ENCODE measurements around the gene AKR1C1.
"Not testable (repeated sequence)": the region's sequence is repeated elsewhere in the genome, so short reads cannot be mapped to it uniquely, and the experiment has no call there.

DNA sequence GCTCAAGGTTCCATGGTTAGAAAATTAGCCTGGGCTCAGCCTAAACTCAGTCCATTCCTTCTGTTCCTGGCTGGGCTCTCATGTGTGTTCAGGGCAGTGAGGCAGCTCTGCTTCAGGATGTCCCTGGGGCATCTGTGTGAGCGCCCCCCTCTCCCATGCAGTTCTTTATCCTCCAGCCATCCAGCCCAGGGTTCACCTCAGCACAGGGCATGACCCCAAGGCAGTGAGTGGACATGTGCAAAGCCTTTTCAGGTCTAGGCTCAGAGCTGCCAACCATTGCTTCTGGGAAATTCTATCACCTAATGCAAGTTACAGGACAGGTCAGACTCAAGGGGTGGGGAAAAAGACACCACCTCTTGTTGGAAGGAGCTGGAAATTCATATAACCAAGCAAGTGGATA is 10.1 kb downstream of the AKR1C1 start:
- TF ChIP-seq, protein P1, sequence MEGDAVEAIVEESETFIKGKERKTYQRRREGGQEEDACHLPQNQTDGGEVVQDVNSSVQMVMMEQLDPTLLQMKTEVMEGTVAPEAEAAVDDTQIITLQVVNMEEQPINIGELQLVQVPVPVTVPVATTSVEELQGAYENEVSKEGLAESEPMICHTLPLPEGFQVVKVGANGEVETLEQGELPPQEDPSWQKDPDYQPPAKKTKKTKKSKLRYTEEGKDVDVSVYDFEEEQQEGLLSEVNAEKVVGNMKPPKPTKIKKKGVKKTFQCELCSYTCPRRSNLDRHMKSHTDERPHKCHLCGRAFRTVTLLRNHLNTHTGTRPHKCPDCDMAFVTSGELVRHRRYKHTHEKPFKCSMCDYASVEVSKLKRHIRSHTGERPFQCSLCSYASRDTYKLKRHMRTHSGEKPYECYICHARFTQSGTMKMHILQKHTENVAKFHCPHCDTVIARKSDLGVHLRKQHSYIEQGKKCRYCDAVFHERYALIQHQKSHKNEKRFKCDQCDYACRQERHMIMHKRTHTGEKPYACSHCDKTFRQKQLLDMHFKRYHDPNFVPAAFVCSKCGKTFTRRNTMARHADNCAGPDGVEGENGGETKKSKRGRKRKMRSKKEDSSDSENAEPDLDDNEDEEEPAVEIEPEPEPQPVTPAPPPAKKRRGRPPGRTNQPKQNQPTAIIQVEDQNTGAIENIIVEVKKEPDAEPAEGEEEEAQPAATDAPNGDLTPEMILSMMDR (conservative IDR thresholded peaks at IDR 0.05; ENCODE audit: low read length), result not testable (repeated sequence)
- not testable (repeated sequence) for TF ChIP-seq EZH2phosphoT487 (IDR thresholded peaks at IDR 0.05; ENCODE audit: borderline replicate concordance, low read depth, low read length)

All from OCI-LY7 (cell line).